ENCODE data around the gene IQSEC1. TPM values are rescaled to one million over a fixed set of nuclear protein-coding genes. Genes with fewer than 3 reads are reported as not detected.

The IQSEC1 gene
- total and polyA plus RNA-seq, 2 donors (not counting 1 experiment from before 2014, with no cell fraction given): 96.7 to 222 TPM

DNA sequence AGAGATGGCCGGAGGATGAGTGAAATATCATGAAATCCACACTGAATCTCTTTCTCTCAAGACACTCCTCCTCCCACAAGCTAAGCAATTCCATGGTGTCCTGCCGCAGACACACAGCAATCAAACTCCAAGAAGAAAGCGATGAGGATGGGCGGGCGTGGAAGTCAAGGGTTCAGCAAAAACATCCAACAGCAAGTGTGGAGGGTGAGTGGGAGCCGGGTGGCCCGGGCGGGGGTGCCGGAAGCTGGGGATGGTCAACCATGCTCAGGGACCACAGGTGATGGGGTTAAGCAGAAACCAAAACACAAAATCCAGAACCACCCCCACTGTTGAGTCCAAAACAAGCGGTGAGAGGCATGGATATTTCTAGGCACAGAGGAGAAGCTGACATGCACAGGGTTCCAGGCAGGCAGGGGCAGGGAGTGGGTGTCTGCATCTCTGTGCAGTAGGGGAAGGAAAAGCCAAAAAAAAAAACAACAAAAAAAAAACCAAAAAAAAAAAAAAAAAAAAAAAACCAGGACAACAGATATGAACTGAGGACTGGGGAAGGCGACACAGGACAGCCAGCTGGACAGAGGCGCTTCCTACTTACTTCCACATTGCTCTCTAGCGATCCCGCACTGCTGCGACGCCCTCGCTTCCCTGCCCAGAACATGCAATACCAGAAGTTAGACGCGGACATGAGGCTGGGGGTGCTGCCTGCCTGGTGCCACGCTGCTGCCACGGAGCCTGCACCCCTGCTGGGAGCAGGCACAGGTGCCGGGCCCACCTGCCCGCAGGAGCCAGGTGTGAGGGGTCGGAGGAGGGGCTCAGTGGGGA, 170.8 kb downstream of the IQSEC1 start:
- H3K4me3 Mint-ChIP-seq: peak overlapping the region; percentile 16
- peak overlapping the region; percentile 83 for H3K27ac Mint-ChIP-seq
- peaks cover 30% of the 10 kb centered on the region for H3K4me1 Mint-ChIP-seq
- intact Hi-C loops (cut with micrococcal nuclease): loop anchor here (5.0 kb wide), 1 partner anchor 185 kb away; no protein-coding TSS in a partner anchor
- Histone ChIP-seq H3K9ac (ENCODE audit: low read length) (no peak overlapping the region), H3K27ac (ENCODE audit: low read length in 2 of 2) (peak overlapping the region; percentile 7 to 62), H3K27me3 (replicated peaks in 1 of 4; ENCODE audit: control extremely low read depth in 1 of 4, control insufficient read depth in 3 of 4, insufficient read depth in 4 of 4, low read length in 3 of 4) (no peaks in the 10 kb centered on the region), H3K4me3 (ENCODE audit: control extremely low read depth in 1 of 5, extremely low read depth in 1 of 5, insufficient read depth in 1 of 5, low read depth in 2 of 5, low read length in 4 of 5) (no peak overlapping the region), H2AFZ (ENCODE audit: insufficient read depth, low read depth, low read length, poor library complexity, severe bottlenecking) (no peak overlapping the region), H3K4me2 (replicated peaks; ENCODE audit: low read depth, low read length, poor library complexity, severe bottlenecking) (peak overlapping the region; percentile 35), H3K4me1 (ENCODE audit: control insufficient read depth in 2 of 2, insufficient read depth in 2 of 2, low read length in 2 of 2) (peaks cover 23 to 39% of the 10 kb centered on the region in 2 donors), H4K20me1 (ENCODE audit: control insufficient read depth, insufficient read depth, low read length, poor library complexity, severe bottlenecking) (peaks cover 70% of the 10 kb centered on the region), H3K36me3 (replicated peaks in 1 of 2; ENCODE audit: control extremely low read depth in 1 of 2, control insufficient read depth in 1 of 2, extremely low read depth in 1 of 2, insufficient read depth in 2 of 2, low read length in 1 of 2) (peaks cover 2 to 94% of the 10 kb centered on the region in 2 experiments), H3K9me3 (ENCODE audit: control extremely low read depth in 1 of 3, control insufficient read depth in 2 of 3, insufficient read depth in 1 of 3, low read length in 2 of 3) (peaks cover 0 to 4% (median 0%) of the 10 kb centered on the region in 3 donors), H3K79me2 (ENCODE audit: control insufficient read depth, insufficient read depth, low read length) (peaks cover 7% of the 10 kb centered on the region)
- ChIA-PET POLR2A (interaction anchor here (0.7 to 1.0 kb wide), 2 partner anchors 82 to 553 kb away, joined by 3 to 4 read pairs; no protein-coding TSS in a partner anchor), CTCF (interaction anchor here (0.7 to 3.0 kb wide), 16 partner anchors 10 to 594 kb away, joined by 3 to 18 read pairs (median 4); partner anchors contain the start of gene RPL32)
- TF ChIP-seq, protein P1, sequence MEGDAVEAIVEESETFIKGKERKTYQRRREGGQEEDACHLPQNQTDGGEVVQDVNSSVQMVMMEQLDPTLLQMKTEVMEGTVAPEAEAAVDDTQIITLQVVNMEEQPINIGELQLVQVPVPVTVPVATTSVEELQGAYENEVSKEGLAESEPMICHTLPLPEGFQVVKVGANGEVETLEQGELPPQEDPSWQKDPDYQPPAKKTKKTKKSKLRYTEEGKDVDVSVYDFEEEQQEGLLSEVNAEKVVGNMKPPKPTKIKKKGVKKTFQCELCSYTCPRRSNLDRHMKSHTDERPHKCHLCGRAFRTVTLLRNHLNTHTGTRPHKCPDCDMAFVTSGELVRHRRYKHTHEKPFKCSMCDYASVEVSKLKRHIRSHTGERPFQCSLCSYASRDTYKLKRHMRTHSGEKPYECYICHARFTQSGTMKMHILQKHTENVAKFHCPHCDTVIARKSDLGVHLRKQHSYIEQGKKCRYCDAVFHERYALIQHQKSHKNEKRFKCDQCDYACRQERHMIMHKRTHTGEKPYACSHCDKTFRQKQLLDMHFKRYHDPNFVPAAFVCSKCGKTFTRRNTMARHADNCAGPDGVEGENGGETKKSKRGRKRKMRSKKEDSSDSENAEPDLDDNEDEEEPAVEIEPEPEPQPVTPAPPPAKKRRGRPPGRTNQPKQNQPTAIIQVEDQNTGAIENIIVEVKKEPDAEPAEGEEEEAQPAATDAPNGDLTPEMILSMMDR (IDR thresholded peaks at IDR 0.05): no peak
- no peak for TF ChIP-seq EZH2 (IDR thresholded peaks at IDR 0.05; ENCODE audit: borderline replicate concordance, insufficient read depth, low read depth, low read length, poor library complexity, severe bottlenecking)
- H3K27me3 Mint-ChIP-seq: no peaks in the 10 kb centered on the region
- no peak for DNase-seq
- 76% methylated on average over 10 of the region's 24 CpGs for WGBS (ENCODE audit: insufficient coverage)
- no peak for ATAC-seq (ENCODE audit: low read depth)
- no peaks in the 10 kb centered on the region for H3K9me3 Mint-ChIP-seq (ENCODE audit: insufficient read depth)
